Measurements from ENCODE around the gene BCL2.

- TF ChIP-seq CTCF (IDR thresholded peaks at IDR 0.05) (no peak), POLR2A (IDR thresholded peaks at IDR 0.05) (no peak)
Observed at GRCh38 chr18:63261029-63261428, 58.5 kb downstream of the BCL2 start.
